ENCODE results near the gene COX5A.

DNA sequence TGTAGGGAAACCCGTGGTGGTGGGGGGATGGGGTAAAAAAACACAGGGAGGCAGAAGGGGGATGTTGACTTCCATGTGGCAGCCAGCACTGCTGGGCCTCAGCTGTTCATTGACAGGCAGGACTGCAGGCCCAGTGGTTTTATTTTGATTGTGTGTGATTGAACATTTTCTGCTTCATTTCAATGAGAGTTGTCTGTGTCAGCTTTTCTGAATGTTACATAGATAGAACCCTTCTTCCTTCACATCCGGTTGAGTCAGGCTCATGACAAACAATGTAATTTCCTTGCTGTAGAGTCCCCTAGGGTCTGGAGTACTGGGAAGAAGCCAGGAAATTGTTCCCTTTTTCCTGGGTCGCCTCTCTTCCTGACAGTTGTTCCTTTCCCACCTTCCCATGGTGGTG, 26.9 kb upstream of the COX5A start:
- TF ChIP-seq, protein P1, sequence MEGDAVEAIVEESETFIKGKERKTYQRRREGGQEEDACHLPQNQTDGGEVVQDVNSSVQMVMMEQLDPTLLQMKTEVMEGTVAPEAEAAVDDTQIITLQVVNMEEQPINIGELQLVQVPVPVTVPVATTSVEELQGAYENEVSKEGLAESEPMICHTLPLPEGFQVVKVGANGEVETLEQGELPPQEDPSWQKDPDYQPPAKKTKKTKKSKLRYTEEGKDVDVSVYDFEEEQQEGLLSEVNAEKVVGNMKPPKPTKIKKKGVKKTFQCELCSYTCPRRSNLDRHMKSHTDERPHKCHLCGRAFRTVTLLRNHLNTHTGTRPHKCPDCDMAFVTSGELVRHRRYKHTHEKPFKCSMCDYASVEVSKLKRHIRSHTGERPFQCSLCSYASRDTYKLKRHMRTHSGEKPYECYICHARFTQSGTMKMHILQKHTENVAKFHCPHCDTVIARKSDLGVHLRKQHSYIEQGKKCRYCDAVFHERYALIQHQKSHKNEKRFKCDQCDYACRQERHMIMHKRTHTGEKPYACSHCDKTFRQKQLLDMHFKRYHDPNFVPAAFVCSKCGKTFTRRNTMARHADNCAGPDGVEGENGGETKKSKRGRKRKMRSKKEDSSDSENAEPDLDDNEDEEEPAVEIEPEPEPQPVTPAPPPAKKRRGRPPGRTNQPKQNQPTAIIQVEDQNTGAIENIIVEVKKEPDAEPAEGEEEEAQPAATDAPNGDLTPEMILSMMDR (IDR thresholded peaks at IDR 0.05) = no peak
- TF ChIP-seq POLR2A (IDR thresholded peaks at IDR 0.05) = no peak

Data from right lobe of liver (tissue), 4 donors.